ENCODE results near the gene GCGR.
A peak's percentile ranks its signal among the peaks of the same experiment; 100 is the strongest.

Gene GCGR

GRCh38 chr17:81859906-81860755 lies 56.2 kb downstream of the GCGR start, which contains the start of gene P4HB:
Gene P4HB (minus strand): TSS chr17:81860535. CDS start chr17:81860471, 64 bp downstream.
- Histone ChIP-seq H3K4me1 (ENCODE audit: control insufficient read depth, insufficient read depth, low read length) (peaks cover 37% of the 10 kb centered on the region), H3K36me3 (ENCODE audit: insufficient read depth, low read length) (peaks cover 47% of the 10 kb centered on the region), H3K4me3 (ENCODE audit: low read length) (peak within 1 kb of the TSS; percentile 95), H3K27me3 (ENCODE audit: control insufficient read depth, insufficient read depth, low read length) (no peaks in the 10 kb centered on the region), H3K4me2 (ENCODE audit: low read length) (peak within 1 kb of the TSS; percentile 96), H3K9ac (ENCODE audit: low read depth, low read length) (peak within 1 kb of the TSS; percentile 96), H3K9me3 (replicated peaks; ENCODE audit: low read length) (no peaks in the 10 kb centered on the region)

GRCh38 chr17:81860756-81861568 lies 57.0 kb downstream of the GCGR start:
- peak overlapping the region; percentile 94 for H3K4me2 ChIP-seq (ENCODE audit: low read length)
- H3K9ac ChIP-seq (ENCODE audit: low read depth, low read length): peak overlapping the region; percentile 96
- peak overlapping the region; percentile 87 for H3K4me3 ChIP-seq (ENCODE audit: low read length)
- H3K27me3 ChIP-seq (ENCODE audit: control insufficient read depth, insufficient read depth, low read length): no peaks in the 10 kb centered on the region
- peaks cover 29% of the 10 kb centered on the region for H3K4me1 ChIP-seq (ENCODE audit: control insufficient read depth, insufficient read depth, low read length)
- H3K36me3 ChIP-seq (ENCODE audit: insufficient read depth, low read length): peaks cover 47% of the 10 kb centered on the region
- H3K9me3 ChIP-seq (replicated peaks; ENCODE audit: low read length): no peaks in the 10 kb centered on the region

GRCh38 chr17:81863123-81863675 lies 59.2 kb downstream of the GCGR start:
- Histone ChIP-seq H3K9me3 (replicated peaks; ENCODE audit: low read length) (no peaks in the 10 kb centered on the region), H3K4me1 (ENCODE audit: control insufficient read depth, insufficient read depth, low read length) (peaks cover 36% of the 10 kb centered on the region), H3K36me3 (ENCODE audit: insufficient read depth, low read length) (peaks cover 46% of the 10 kb centered on the region), H3K9ac (ENCODE audit: low read depth, low read length) (no peak overlapping the region), H3K27me3 (ENCODE audit: control insufficient read depth, insufficient read depth, low read length) (no peaks in the 10 kb centered on the region), H3K4me2 (ENCODE audit: low read length) (peak overlapping the region; percentile 34), H3K4me3 (ENCODE audit: low read length) (no peak overlapping the region)

Data from skeletal muscle satellite cell (primary cell).